HepG2 (cell line): ENCODE data around the gene BLCAP. TPM values are rescaled to one million over a fixed set of nuclear protein-coding genes. Genes with fewer than 3 reads are reported as not detected.

Experiments used
- ATAC-seq: fragments of 200-7000 bp; cut with Tn5 transposase; 3 replicates; pipeline ENCODE4 v1.9.1; 2020; ENCODE audit warnings: mild to moderate bottlenecking, moderate library complexity
- BruUV-seq: library from RNA; stranded (reverse); fragments of 400-500 nt; replicated peaks from 2 replicates; lab custom pipeline; 2021; lab: Mats Ljungman, UMichigan
- CTCF ChIA-PET: fragments of 300-600 bp; formaldehyde crosslinking; extraction: SDS; loops from one replicate; lab custom pipeline; 2021; ENCODE audit warnings: low total read pairs, inconsistent platforms, low intra/inter-chr PET ratio; lab: Yijun Ruan, JAX
- POLR2A ChIA-PET: fragments of 350-600 bp; sonication (Branson Sonifier 250); formaldehyde crosslinking; loops from one replicate; lab custom pipeline; 2020; ENCODE audit warnings: antibody characterized with exemption, inconsistent platforms; lab: Yijun Ruan, JAX
- DNase-seq: peaks from one replicate; pipeline ENCODE4 v3.0.0-alpha.2; 2015; ENCODE audit warnings: low spot score
- FAIRE-seq: peaks from 3 replicates; lab custom pipeline; 2011; peaks lifted over from hg19 to GRCh38; lab: Jason Lieb, UNC
- H2AFZ ChIP-seq: one replicate; pipeline ENCODE4 v1.6.1; 2011; ENCODE audit warnings: low read length, inconsistent platforms
- H3K27ac ChIP-seq: fragments of 300-600 bp; 3 replicates; pipeline ENCODE4 v1.8.0; 2011; ENCODE audit warnings: mixed run types, mild to moderate bottlenecking, mixed read lengths, low read length, inconsistent platforms; ENCODE audit not compliant: insufficient read depth; ENCODE audit errors: extremely low read length
- H3K27me3 ChIP-seq, 2 experiments: fragments of 200-600 bp in 1 of 2; 2 replicates in 1 of 2; 3 replicates in 1 of 2; pipeline versions ENCODE4 v1.6.0 to v1.8.0; 2011; ENCODE audit warnings: low read length in 2 of 2, mild to moderate bottlenecking in 2 of 2, moderate library complexity in 2 of 2, inconsistent platforms in 1 of 2; ENCODE audit not compliant: insufficient read depth in 2 of 2, control insufficient read depth in 1 of 2
- H3K36me3 ChIP-seq, 2 experiments: fragments of 200-600 bp in 1 of 2; replicated peaks in 1 of 2; 2 replicates in 1 of 2; 3 replicates in 1 of 2; pipeline versions ENCODE4 v1.5.1 to v1.8.0; 2011; ENCODE audit warnings: low read length in 2 of 2, inconsistent platforms in 1 of 2; ENCODE audit not compliant: insufficient read depth in 2 of 2, control insufficient read depth in 1 of 2
- H3K4me1 ChIP-seq: 2 replicates; pipeline ENCODE4 v1.5.1; 2012; ENCODE audit warnings: low read length, inconsistent platforms; ENCODE audit not compliant: insufficient read depth
- H3K4me2 ChIP-seq: 2 replicates; pipeline ENCODE4 v1.6.0; 2011; ENCODE audit warnings: low read depth, low read length, inconsistent platforms
- H3K4me3 ChIP-seq, 3 experiments: fragments of 200-600 bp in 1 of 3; sonication (generic), shearing (Covaris generic) in 1 of 3; replicated peaks in 1 of 3; 2 replicates each; pipeline ENCODE4 v1.5.1; 2011 to 2016; ENCODE audit warnings: low read length in 3 of 3, inconsistent platforms in 2 of 3, low read depth in 2 of 3, mild to moderate bottlenecking in 2 of 3, control low read depth in 1 of 3, mixed read lengths in 1 of 3; ENCODE audit not compliant: insufficient read depth in 1 of 3
- H3K79me2 ChIP-seq: one replicate; pipeline ENCODE4 v1.6.1; 2011; ENCODE audit warnings: low read length, inconsistent platforms; ENCODE audit not compliant: insufficient read depth
- H3K9ac ChIP-seq: 2 replicates; pipeline ENCODE4 v1.6.0; 2011; ENCODE audit warnings: mild to moderate bottlenecking, low read depth, low read length, inconsistent platforms; ENCODE audit not compliant: insufficient read depth
- H3K9me3 ChIP-seq: 2 replicates; pipeline ENCODE4 v1.5.1; 2012; ENCODE audit warnings: mild to moderate bottlenecking, low read length
- H4K20me1 ChIP-seq: 2 replicates; pipeline ENCODE4 v1.6.0; 2011; ENCODE audit warnings: inconsistent platforms, mild to moderate bottlenecking, low read length, moderate library complexity; ENCODE audit not compliant: insufficient read depth
- E2F5 ChIP-seq: sonication (generic); formaldehyde crosslinking; conservative IDR thresholded peaks from 2 replicates; pipeline ENCODE4 v1.4.0; 2020; ENCODE audit warnings: missing genetic modification reagents
- HMGXB3 ChIP-seq: sonication (generic); formaldehyde crosslinking; IDR thresholded peaks from 2 replicates; pipeline ENCODE4 v1.4.0; 2020; ENCODE audit warnings: missing genetic modification reagents, borderline replicate concordance
- HMGXB4 ChIP-seq, 2 experiments: sonication (generic) in 1 of 2; formaldehyde crosslinking in 1 of 2; IDR thresholded peaks; 2 replicates each; pipeline versions ENCODE4 v1.4.0 to v1.6.1; 2018 to 2020; ENCODE audit warnings: missing genetic modification reagents in 2 of 2, borderline replicate concordance in 1 of 2, low read depth in 1 of 2, mild to moderate bottlenecking in 1 of 2, missing biosample characterization in 1 of 2
- HOMEZ ChIP-seq: IDR thresholded peaks from 2 replicates; pipeline ENCODE4 v1.6.1; 2016; ENCODE audit warnings: low read depth
- IKZF5 ChIP-seq: IDR thresholded peaks from 2 replicates; pipeline ENCODE4 v1.6.1; 2018; ENCODE audit warnings: missing genetic modification reagents, mild to moderate bottlenecking, missing compliant biosample characterization
- MAF1 ChIP-seq: sonication (generic); formaldehyde crosslinking; IDR thresholded peaks from 2 replicates; pipeline ENCODE4 v1.5.0; 2020; ENCODE audit warnings: missing genetic modification reagents, borderline replicate concordance
- PITX1 ChIP-seq: sonication (generic); formaldehyde crosslinking; IDR thresholded peaks from 2 replicates; pipeline ENCODE4 v1.5.1; 2020; ENCODE audit warnings: mild to moderate bottlenecking, missing genetic modification reagents
- ZGPAT ChIP-seq: IDR thresholded peaks from 2 replicates; pipeline ENCODE4 v1.6.1; 2016; ENCODE audit warnings: mild to moderate bottlenecking
- ZNF234 ChIP-seq: sonication (generic); formaldehyde crosslinking; conservative IDR thresholded peaks from 2 replicates; pipeline ENCODE4 v1.5.1; 2020; ENCODE audit warnings: mild to moderate bottlenecking, missing genetic modification reagents
- ZNF737 ChIP-seq: sonication (generic); formaldehyde crosslinking; IDR thresholded peaks from 2 replicates; pipeline ENCODE4 v1.5.0; 2020; ENCODE audit warnings: missing genetic modification reagents, mild to moderate bottlenecking, borderline replicate concordance
- ZNF83 ChIP-seq: sonication (generic); formaldehyde crosslinking; IDR thresholded peaks from 2 replicates; pipeline ENCODE4 v1.4.0; 2020; ENCODE audit warnings: missing genetic modification reagents, mild to moderate bottlenecking, borderline replicate concordance
- ZNF879 ChIP-seq: sonication (generic); formaldehyde crosslinking; IDR thresholded peaks from 2 replicates; pipeline ENCODE4 v1.8.1; 2023; ENCODE audit warnings: missing genetic modification reagents
- WGBS: methylation state at CpG from one replicate; pipeline ENCODE4 v1.1.6; 2017; ENCODE audit warnings: low lambda C conversion rate; 5-methylcytosine and 5-hydroxymethylcytosine counted together
- in situ Hi-C: cut with HindIII; loops from 2 replicates; pipeline ENCODE4 v1.10.0; 2017; ENCODE audit warnings: low pct_unique_long_range_greater_than_20kb; ENCODE audit not compliant: extremely low pct_ligation_motif_present
- intact Hi-C: fragments of 100-400 bp; cut with micrococcal nuclease; formaldehyde crosslinking; loops from one replicate; pipeline ENCODE4 v1.10.0; 2022; ENCODE audit not compliant: unreplicated experiment
- polyA plus RNA-seq, 8 experiments: library from polyadenylated mRNA; depleted of rRNA in 3 of 8; stranded (reverse) in 7 of 8; unstranded in 1 of 8; fragments of >200 nt; fragmentation: Illumina TruSeq in 4 of 8; extraction: Trizol in 4 of 8; gene quantifications; 2 replicates each; pipeline versions ENCODE4 v1.2.1 to v1.2.3, GENCODE V29; 2011 to 2016; ENCODE audit warnings: low read depth in 4 of 8, missing spikeins in 1 of 8, mixed read lengths in 1 of 8; ENCODE audit not compliant: insufficient read depth in 1 of 8
- total RNA-seq, 5 experiments: library from RNA; depleted of rRNA; stranded (reverse); fragments of >200 nt; fragmentation: Illumina TruSeq; extraction: Trizol; gene quantifications; 2 replicates each; pipeline ENCODE4 v1.2.3, GENCODE V29; 2016; ENCODE audit warnings: low read depth in 1 of 5

BLCAP gene
- total and polyA plus RNA-seq, 2 of the 13 experiments (the other 11 are each of a cell fraction or from before 2014, with no cell fraction given) = 52.4 to 86.8 TPM

GRCh38 chr20:37541326-37541725 is 13.7 kb upstream of the BLCAP start:
- Histone ChIP-seq H3K79me2 (no peaks in the 10 kb centered on the region), H3K36me3 (no peaks in the 10 kb centered on the region), H3K9me3 (no peaks in the 10 kb centered on the region), H3K4me2 (no peak overlapping the region), H3K4me1 (peaks cover 55% of the 10 kb centered on the region), H3K27ac (no peak overlapping the region), H2AFZ (no peak overlapping the region), H3K9ac (no peak overlapping the region), H3K4me3 (no peak overlapping the region), H4K20me1 (no peaks in the 10 kb centered on the region), H3K27me3 (no peaks in the 10 kb centered on the region; a peak in 1 of 5 replicates)
- FAIRE-seq = no peak
- ATAC-seq = no peak
- ChIA-PET POLR2A (interaction anchor here (0.6 kb wide), 1 partner anchor 9 kb away, joined by 3 read pairs; no protein-coding TSS in a partner anchor), CTCF (no interaction called here)
- no TSS peak for BruUV-seq
- DNase-seq = no peak
- WGBS = 76% methylated on average over 5 of the region's 5 CpGs
- in situ Hi-C loops (no loop called here), intact Hi-C loops (no loop called here)
- TF ChIP-seq E2F5 (no peak), PITX1 (no peak), ZNF83 (CRISPR knock-in tag) (no peak), ZNF737 (CRISPR knock-in tag) (no peak), HOMEZ (CRISPR knock-in tag) (no peak), ZGPAT (CRISPR knock-in tag) (no peak), ZNF234 (no peak), HMGXB3 (CRISPR knock-in tag) (no peak), HMGXB4 (CRISPR knock-in tag; IDR thresholded peaks at IDR 0.05; ENCODE audit: borderline replicate concordance in 1 of 2, low read depth in 1 of 2) (no peak), MAF1 (CRISPR knock-in tag) (no peak), IKZF5 (CRISPR knock-in tag) (no peak), ZNF879 (no peak)
